LHCN-M2 (cell line): Measurements from ENCODE around the gene TTC12. TPM values are rescaled to one million over a fixed set of nuclear protein-coding genes. Genes with fewer than 3 reads are reported as not detected.

ENCODE experiments used
- DNase-seq: peaks from one replicate; pipeline ENCODE4 v3.0.0-alpha.2; 2012; ENCODE audit warnings: low read depth
- total RNA-seq: library from RNA; depleted of rRNA; stranded (reverse); fragments of >200 nt; gene quantifications from 2 replicates; pipeline ENCODE4 v1.2.3, GENCODE V29; 2014; rRNA removed

The TTC12 gene
- total RNA-seq, 1 experiment from 2014 or later: 14.0 TPM

GRCh38 chr11:113401718-113402117 is 87.3 kb downstream of the TTC12 start:
- peak; percentile 97 for DNase-seq

DNA sequence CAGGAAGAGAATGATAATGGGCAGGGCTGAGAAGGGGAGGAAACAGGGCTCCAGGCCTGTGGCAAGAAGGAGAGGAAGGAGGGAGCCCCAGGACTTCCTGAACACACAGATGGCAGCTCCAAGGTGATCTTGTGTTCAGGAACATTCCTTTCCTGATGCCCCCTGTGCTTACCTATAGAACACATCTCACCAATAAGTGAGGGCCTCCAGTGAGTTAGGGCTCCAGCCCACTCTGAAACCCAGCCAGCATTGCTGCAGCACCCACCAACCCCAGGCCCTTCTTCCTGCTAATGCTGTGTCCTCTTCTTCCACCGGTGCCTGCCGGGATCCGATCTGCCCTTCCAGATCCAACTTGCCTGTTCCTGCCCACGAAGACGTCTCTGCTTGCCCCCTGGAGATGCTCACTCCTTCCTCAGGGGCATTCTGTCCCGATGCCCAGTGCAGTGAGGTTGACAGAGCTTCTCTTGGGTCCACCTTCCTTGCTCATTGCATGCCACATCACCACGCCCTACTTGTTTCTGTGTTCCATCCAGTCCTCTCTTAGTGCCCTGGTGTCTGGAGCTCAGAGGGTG is 90.6 kb downstream of the TTC12 start:
- DNase-seq: no peak

GRCh38 chr11:113405724-113406478 is 91.5 kb downstream of the TTC12 start:
- DNase-seq: no peak

DNA sequence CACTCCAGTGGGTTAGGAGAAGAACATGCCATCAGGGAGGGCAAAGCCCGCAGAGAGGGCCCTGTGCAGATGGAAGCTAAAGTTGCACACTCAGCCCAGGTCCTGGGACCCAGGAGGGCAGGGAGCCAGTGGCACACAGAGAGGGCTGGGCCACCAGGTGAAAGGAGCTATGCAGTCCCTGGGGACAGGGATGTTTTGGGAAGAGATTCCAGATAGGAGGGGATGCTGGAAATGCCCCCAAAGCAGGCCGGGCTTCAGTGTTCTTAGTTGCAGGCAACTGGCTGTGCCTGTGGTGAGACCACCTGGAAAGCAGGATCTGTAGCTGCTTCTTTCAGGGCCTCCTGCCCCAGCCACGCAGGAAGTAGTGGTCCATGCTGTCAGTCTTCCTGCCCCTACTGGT is 92.8 kb downstream of the TTC12 start:
- no peak for DNase-seq

- DNase-seq: no peak
These were observed 93.8 kb downstream of the TTC12 start for GRCh38 chr11:113408206-113408605.

DNA sequence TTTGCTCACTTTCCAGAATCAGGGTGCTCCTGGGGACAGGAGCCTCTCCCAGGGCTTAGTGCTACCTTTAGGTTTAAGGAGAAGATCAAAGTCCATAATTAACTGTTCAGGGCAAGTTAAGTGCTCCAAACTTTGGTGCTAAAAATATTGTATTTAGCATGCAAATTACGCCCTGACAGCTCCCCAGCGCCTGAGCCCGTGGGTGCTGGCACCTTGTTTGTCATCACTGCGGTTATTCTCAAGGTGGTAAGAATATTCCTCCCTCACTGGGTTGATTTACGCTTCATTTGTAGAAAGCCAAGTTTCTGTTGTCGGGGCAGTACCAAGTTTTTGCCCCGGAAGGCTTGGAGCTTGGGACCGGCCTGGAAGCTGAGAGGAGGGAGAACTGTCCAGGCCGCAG is 94.5 kb downstream of the TTC12 start:
- no peak for DNase-seq

GRCh38 chr11:113409526-113409925 is 95.1 kb downstream of the TTC12 start:
- no peak for DNase-seq

DNA sequence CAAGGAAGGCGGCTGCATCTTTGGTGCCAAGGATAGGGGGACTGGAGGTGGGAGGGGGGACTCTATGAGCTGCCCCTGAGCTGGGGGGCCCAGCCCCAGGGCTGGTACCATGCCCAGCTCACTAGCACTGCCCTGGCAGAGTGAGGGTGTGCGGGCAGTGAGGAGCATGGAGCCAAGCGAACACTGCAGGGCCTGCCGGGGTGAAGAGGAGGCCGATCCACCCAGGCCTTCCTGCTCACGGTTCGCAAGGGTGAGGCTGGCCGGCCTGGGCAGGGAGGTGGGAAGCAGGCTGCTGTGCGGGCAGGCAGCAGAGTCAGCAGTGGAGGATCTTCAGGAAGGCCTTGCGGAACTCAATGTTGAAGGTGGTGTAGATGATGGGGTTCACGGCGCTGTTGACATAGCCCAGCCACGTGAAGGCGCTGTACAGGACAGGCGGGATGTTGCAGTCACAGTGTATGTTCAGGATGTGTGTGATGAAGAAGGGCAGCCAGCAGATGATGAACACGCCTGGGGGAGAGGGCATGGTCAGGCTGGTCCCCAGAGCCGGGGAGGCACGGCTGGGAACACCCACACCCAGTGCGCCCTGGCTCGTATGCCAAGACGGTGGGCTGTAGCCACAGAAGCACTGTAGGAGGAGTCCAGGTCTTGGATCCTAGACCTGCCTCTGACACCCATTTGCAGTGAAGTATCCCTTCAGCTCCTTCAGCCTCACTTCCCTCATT is 96.2 kb downstream of the TTC12 start:
- DNase-seq: no peak

DNA sequence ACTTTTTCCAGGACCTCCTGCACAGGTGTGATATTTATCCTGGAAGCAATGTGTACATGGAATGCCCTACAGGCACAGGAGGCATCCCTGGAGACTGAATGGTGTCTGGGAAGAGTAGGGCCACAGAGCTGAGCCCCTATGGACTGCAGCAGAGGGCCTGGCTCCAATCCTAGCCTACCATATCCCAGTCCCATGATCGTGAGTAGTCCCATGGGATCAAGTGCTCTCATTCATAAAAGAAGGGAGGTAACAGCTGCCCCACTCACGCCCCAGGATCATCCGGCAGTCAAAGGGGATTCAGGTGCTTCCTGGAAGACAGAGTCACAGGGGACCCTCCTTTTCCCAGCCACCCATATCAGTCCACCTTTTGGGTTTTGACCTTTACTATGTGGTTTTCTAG is 97.2 kb downstream of the TTC12 start:
- DNase-seq: no peak

- no peak for DNase-seq
These were observed 98.3 kb downstream of the TTC12 start for GRCh38 chr11:113412675-113413074.

GRCh38 chr11:113415343-113415742 is 101.0 kb downstream of the TTC12 start:
- no peak for DNase-seq

Other genes starting within 250 kb of the TTC12 start
- gene ANKK1, start 73.2 kb downstream of the TTC12 start, total RNA-seq: not detected in 2 replicates
- gene DRD2, start 160.8 kb downstream of the TTC12 start, total RNA-seq: 3.3 and 5.7 TPM in 2 replicates